ENCODE measurements around the gene LZTS3. TPM values are rescaled to one million over a fixed set of nuclear protein-coding genes. Genes with fewer than 3 reads are reported as not detected.

Gene LZTS3
- total and polyA plus RNA-seq, 2 of the 13 experiments (the other 11 are each of a cell fraction or from before 2014, with no cell fraction given), result 10.1 to 31.3 TPM

DNA sequence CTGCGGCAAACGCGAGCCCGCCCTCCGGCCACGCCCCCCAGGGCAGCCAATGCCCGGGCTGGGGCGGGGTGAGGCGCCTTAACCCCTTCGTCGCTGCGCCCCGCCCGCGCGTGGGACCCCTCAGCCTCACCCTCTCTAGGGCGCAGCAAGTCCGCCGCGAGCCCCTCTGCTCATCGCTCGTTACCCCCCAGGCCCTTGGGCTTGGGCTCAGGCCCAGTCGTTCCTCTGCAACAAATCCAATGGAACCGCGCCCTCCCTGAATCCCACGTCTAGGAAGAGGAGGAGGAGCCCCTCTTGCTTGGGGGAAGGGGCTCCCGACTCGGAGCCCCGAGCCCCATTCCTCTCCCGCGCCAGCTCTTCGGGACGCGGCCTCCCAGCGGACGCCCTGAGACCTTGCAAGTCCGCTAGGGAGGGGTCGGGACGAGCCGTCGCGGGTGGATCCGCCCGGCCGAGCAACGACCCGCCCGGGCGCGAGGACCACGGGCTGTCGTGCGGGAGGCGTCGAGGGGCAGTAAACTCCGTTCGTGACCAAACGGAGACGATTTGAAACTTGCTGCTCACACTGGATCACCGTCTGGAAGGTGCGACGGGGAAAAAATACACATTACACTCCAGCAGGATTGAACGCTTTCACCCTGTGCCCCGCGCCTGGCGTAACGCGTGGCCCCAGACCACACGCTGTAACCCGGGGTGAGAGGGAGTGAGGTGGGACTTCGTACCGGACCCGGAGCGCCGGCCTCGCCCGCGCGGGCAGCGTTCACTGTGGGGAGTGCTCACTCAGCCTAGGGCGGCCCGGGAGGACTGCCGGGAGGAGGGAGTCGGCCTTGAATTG is 477 bp upstream of the LZTS3 start (continued):
- TF ChIP-seq CHD2 (IDR thresholded peaks at IDR 0.05; ENCODE audit: low read depth, low read length), result no peak; the same call in 1 of the 2 replicates
- TF ChIP-seq NFE2L2 (IDR thresholded peaks at IDR 0.05; ENCODE audit: low read length), result no peak
- TF ChIP-seq ZNF234 (CRISPR knock-in tag; conservative IDR thresholded peaks at IDR 0.05), result no peak
- peak; percentile 79 for TF ChIP-seq ZNF883 (CRISPR knock-in tag; IDR thresholded peaks at IDR 0.05; ENCODE audit: not compliant biosample characterization)
- TF ChIP-seq PHB2 (IDR thresholded peaks at IDR 0.05; ENCODE audit: partially characterized antibody), result no peak
- TF ChIP-seq, protein P1, sequence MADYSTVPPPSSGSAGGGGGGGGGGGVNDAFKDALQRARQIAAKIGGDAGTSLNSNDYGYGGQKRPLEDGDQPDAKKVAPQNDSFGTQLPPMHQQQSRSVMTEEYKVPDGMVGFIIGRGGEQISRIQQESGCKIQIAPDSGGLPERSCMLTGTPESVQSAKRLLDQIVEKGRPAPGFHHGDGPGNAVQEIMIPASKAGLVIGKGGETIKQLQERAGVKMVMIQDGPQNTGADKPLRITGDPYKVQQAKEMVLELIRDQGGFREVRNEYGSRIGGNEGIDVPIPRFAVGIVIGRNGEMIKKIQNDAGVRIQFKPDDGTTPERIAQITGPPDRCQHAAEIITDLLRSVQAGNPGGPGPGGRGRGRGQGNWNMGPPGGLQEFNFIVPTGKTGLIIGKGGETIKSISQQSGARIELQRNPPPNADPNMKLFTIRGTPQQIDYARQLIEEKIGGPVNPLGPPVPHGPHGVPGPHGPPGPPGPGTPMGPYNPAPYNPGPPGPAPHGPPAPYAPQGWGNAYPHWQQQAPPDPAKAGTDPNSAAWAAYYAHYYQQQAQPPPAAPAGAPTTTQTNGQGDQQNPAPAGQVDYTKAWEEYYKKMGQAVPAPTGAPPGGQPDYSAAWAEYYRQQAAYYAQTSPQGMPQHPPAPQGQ (CRISPR knock-in tag; IDR thresholded peaks at IDR 0.05; ENCODE audit: borderline replicate concordance), result peak; percentile 75; the same call in 1 of the 2 replicates
- no peak for TF ChIP-seq BHLHE40 (IDR thresholded peaks at IDR 0.05; ENCODE audit: low read length)
- TF ChIP-seq GTF3A (CRISPR knock-in tag; conservative IDR thresholded peaks at IDR 0.05), result 0 out of 2 replicates have a peak, but pooled peaks have one; percentile 66
- TF ChIP-seq, protein P2, sequence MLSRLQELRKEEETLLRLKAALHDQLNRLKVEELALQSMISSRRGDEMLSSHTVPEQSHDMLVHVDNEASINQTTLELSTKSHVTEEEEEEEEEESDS (CRISPR knock-in tag; IDR thresholded peaks at IDR 0.05; ENCODE audit: borderline replicate concordance), result peak; percentile 53; the same call in 1 of the 2 replicates
- TF ChIP-seq ZNF747 (CRISPR knock-in tag; IDR thresholded peaks at IDR 0.05; ENCODE audit: borderline replicate concordance), result peak; percentile 95
- peak; percentile 97 for TF ChIP-seq SP4 (CRISPR knock-in tag; IDR thresholded peaks at IDR 0.05)
- peak; percentile 96 for TF ChIP-seq ZIK1 (CRISPR knock-in tag; IDR thresholded peaks at IDR 0.05; ENCODE audit: borderline replicate concordance, low read depth)
- peak; percentile 69; the same call in 1 of the 2 replicates for TF ChIP-seq SMAD9 (CRISPR knock-in tag; IDR thresholded peaks at IDR 0.05)
- TF ChIP-seq ZNF546 (CRISPR knock-in tag; conservative IDR thresholded peaks at IDR 0.05), result peak; percentile 90; the same call in 1 of the 2 replicates
- TF ChIP-seq ZFP36L2 (CRISPR knock-in tag; IDR thresholded peaks at IDR 0.05), result peak; percentile 85; the same call in 1 of the 2 replicates
- TF ChIP-seq, protein P3, sequence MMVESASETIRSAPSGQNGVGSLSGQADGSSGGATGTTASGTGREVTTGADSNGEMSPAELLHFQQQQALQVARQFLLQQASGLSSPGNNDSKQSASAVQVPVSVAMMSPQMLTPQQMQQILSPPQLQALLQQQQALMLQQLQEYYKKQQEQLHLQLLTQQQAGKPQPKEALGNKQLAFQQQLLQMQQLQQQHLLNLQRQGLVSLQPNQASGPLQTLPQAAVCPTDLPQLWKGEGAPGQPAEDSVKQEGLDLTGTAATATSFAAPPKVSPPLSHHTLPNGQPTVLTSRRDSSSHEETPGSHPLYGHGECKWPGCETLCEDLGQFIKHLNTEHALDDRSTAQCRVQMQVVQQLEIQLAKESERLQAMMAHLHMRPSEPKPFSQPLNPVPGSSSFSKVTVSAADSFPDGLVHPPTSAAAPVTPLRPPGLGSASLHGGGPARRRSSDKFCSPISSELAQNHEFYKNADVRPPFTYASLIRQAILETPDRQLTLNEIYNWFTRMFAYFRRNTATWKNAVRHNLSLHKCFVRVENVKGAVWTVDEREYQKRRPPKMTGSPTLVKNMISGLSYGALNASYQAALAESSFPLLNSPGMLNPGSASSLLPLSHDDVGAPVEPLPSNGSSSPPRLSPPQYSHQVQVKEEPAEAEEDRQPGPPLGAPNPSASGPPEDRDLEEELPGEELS (CRISPR knock-in tag; IDR thresholded peaks at IDR 0.05), result peak; percentile 14; the same call in 1 of the 2 replicates
- TF ChIP-seq MTF2 (CRISPR knock-in tag; IDR thresholded peaks at IDR 0.05; ENCODE audit: borderline replicate concordance), result no peak
- peak; percentile 86; the same call in 1 of the 2 replicates for TF ChIP-seq ZNF552 (CRISPR knock-in tag; IDR thresholded peaks at IDR 0.05; ENCODE audit: borderline replicate concordance)
- TF ChIP-seq RAD21 (CRISPR knock-in tag; IDR thresholded peaks at IDR 0.05), result peak; percentile 39; the same call in 1 of the 2 replicates
- peak; percentile 75; the same call in 1 of the 2 replicates for TF ChIP-seq EEA1 (CRISPR knock-in tag; IDR thresholded peaks at IDR 0.05; ENCODE audit: borderline replicate concordance)
- TF ChIP-seq NONO (IDR thresholded peaks at IDR 0.05), result no peak
- peak; percentile 99 for TF ChIP-seq NONO (CRISPR knock-in tag; conservative IDR thresholded peaks at IDR 0.05)
- no peak; the same call in 1 of the 2 replicates for TF ChIP-seq TBP (CRISPR knock-in tag; IDR thresholded peaks at IDR 0.05)
- TF ChIP-seq ZNF761 (CRISPR knock-in tag; conservative IDR thresholded peaks at IDR 0.05), result no peak; the same call in 1 of the 2 replicates
- TF ChIP-seq, protein P4, sequence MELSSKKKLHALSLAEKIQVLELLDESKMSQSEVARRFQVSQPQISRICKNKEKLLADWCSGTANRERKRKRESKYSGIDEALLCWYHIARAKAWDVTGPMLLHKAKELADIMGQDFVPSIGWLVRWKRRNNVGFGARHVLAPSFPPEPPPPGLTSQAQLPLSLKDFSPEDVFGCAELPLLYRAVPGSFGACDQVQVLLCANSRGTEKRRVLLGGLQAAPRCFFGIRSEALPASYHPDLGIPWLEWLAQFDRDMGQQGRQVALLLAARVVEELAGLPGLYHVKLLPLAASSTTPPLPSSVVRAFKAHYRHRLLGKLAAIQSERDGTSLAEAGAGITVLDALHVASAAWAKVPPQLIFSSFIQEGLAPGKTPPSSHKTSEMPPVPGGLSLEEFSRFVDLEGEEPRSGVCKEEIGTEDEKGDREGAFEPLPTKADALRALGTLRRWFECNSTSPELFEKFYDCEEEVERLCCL (CRISPR knock-in tag; IDR thresholded peaks at IDR 0.05; ENCODE audit: borderline replicate concordance), result peak; percentile 96
